Loucy (cell line): Measurements from ENCODE around the gene ETV3L.

Experiments used
- CTCF ChIP-seq: fragments of 200-600 bp; sonication (generic); conservative IDR thresholded peaks from 2 replicates; pipeline ENCODE4 v1.5.1; 2014; ENCODE audit warnings: mild to moderate bottlenecking, antibody characterized with exemption, low read length
- EZH2phosphoT487 ChIP-seq: fragments of 200-600 bp; IDR thresholded peaks from 2 replicates; pipeline ENCODE4 v1.6.1; 2018; ENCODE audit warnings: antibody characterized with exemption, mild to moderate bottlenecking, moderate library complexity, borderline replicate concordance

DNA sequence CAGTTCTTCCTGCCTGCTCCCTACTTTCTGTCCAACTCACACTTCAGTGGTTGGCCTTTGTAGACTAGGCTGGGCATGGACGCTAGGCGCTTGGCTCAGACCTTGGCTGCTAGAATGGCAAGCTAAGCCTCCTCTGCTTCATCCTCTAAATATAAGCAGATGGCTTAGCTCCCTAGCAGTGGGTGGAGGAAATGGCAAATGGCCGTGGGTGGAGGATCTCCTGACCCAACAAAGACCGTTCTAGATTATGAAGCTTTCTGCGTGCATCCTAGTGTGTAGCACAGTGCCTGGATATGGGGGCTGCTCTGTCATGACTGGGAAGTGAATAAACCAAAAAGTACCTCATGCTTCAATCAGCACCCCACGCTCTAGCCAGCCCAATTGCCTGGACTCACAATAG is 10.4 kb upstream of the ETV3L start:
- TF ChIP-seq CTCF (no peak), EZH2phosphoT487 (no peak)
